ENCODE measurements around the gene CPLANE2.

Gene CPLANE2

DNA sequence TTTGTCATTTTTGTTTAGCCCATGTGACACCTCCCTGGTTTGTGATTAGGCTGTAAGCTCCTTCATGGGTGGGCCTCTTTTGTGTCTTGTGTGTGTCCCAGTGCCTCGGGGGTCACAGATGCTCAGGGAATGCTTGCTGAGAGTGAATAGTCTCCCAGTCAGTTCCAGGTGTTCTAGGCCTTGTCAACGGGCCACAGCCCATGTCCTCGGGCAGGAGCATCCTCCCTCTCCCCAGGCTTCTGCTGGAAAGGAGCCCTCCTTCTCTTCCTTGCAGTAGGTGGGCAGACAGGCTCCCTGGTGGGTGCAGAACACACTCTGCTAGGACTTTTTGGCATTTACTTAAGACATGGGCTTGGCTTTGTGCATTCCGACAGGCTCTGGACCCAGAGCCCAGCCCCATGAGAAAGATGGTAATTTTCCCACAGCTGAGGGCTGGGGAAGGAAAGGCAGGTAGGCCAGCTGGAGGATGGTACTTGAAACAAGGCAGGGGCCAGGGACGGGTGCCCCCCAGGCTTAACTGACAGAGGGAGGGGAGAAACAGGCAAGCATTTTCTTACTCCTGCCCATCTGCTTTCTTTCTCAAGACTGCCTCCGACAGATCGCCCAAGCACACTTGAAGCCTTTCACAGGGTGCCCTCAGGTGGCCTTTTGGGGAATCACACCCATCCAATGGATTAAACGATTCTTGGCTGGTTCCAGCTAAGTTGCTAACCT lies 7.1 kb upstream of the CPLANE2 start:
- peak; percentile 46 to 85 for DNase-seq (ENCODE audit: low spot score in 2 of 2)
- ATAC-seq, result peak; percentile 77
- Mint-ChIP-seq H3K4me1 (peaks cover 10% of the 10 kb centered on the region), H3K4me3 (no peak overlapping the region), H3K27ac (no peak overlapping the region), H3K36me3 (peaks cover 46% of the 10 kb centered on the region), H3K9me3 (no peaks in the 10 kb centered on the region)

DNA sequence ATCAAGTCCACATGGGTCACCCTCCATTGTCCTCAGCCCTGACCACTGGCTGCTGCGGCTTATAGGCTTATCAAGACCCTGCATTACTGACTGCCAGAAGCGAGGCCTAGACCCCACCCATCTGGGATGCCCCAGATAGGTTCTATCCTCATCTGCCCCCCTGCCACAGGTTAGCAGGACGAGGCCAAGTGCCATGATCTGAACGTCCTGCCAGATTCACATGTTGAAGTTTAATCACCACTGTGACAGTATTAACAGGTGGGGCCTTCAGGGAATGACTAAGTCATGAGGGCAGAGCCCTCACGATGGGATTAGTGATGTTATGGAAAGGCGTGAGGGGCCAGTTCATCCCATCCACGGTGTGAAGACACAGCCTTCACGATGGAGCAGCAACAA lies 6.2 kb upstream of the CPLANE2 start:
- H3K4me1 Mint-ChIP-seq, result peaks cover 7% of the 10 kb centered on the region
- H3K27ac Mint-ChIP-seq, result no peak overlapping the region
- H3K36me3 Mint-ChIP-seq, result peaks cover 42% of the 10 kb centered on the region
- H3K4me3 Mint-ChIP-seq, result no peak overlapping the region
- ATAC-seq (no peak), DNase-seq (ENCODE audit: low spot score in 2 of 2) (no peak)
- no peaks in the 10 kb centered on the region for H3K9me3 Mint-ChIP-seq

DNA sequence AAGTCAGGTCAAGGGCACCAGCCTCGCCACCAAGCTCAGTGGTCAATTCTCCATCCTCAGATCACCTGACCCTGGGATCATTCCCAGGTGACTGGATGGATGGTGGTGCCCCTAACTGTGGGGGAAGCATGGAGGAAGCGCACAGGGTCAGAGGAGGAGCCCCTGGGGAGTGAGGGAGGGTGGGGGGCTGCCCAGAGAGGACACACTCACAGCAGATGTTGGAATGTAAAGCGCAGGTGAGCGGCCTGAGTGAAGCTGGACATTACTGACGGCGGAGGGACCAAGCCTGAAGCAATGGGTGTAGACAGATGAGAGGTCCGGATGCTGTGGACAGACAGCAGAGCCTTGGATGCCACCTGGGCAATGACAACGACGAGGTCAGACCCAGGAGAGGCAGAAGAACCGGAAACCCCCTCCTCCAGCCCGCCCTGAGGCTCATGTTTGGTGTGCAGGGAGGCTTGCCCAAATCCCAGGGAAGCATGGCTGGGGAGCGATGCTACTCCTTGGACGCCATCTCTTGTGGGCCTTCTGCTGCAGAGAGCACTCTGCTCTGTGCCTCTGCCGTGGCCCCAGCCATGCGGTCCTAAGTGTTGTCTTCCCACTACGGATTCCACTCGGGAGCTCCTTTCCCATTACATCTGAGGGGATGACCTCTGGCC lies 5.7 kb upstream of the CPLANE2 start:
- ATAC-seq (no peak), DNase-seq (ENCODE audit: low spot score in 2 of 2) (no peak)
- Mint-ChIP-seq H3K4me3 (no peak overlapping the region), H3K27ac (no peak overlapping the region), H3K36me3 (peaks cover 37% of the 10 kb centered on the region), H3K4me1 (peaks cover 10% of the 10 kb centered on the region), H3K9me3 (no peaks in the 10 kb centered on the region)

DNA sequence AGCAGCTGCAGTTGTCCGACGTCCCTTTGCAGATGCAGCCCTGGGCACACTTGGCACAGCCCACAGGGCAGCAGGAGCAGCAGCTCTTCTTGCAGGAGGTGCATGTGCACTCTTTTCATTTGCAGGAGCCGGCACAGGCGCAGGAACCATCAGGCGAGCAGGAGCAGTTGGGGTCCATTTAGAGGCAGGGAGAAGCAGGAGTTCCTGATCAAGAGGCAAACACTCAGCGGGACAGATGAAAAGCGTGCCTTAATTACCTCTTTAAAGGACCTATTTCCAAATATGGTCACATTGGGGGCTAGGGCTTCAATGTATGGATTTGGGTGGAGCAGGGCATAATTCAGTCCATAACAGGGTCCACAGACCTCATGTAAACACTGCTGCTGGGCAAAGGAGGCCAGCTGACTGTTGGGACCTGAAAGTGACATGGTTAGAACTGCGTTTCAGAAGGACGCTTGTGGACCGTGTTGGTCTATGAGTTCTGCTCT lies 4.3 kb upstream of the CPLANE2 start:
- DNase-seq (ENCODE audit: low spot score in 2 of 2) (no peak), ATAC-seq (no peak)
- Mint-ChIP-seq H3K27ac (no peak overlapping the region), H3K4me3 (no peak overlapping the region), H3K9me3 (no peaks in the 10 kb centered on the region), H3K36me3 (peaks cover 33% of the 10 kb centered on the region), H3K4me1 (peaks cover 24% of the 10 kb centered on the region)

DNA sequence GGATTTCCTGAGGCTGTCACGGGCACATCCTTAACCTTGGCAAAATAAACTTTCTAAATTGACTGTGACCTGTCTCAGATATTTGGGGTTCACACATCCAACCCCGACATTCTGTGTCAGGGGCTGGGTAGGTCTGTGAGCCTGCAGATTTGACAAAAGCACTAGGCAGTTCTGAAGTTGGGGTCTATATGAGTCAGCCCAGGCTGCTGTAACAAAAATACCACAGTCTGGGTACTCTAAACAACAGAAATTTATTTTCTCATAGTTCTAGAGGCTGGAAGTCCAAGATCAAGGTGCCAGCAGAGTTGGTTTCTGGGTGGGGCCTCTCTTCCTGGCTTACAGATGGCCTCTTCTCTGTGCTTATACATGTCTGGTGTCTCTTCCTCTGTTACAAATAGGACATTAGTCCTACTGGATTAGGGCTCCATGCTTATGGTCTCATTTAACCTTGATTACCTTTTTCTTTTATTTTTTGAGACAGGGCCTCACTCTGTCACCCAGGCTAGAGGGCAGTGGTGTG lies 3.0 kb upstream of the CPLANE2 start:
- Mint-ChIP-seq H3K36me3 (peaks cover 29% of the 10 kb centered on the region), H3K9me3 (no peaks in the 10 kb centered on the region), H3K4me1 (peaks cover 28% of the 10 kb centered on the region), H3K27ac (no peak overlapping the region), H3K4me3 (no peak overlapping the region)
- ATAC-seq (no peak), DNase-seq (ENCODE audit: low spot score in 2 of 2) (no peak)

DNA sequence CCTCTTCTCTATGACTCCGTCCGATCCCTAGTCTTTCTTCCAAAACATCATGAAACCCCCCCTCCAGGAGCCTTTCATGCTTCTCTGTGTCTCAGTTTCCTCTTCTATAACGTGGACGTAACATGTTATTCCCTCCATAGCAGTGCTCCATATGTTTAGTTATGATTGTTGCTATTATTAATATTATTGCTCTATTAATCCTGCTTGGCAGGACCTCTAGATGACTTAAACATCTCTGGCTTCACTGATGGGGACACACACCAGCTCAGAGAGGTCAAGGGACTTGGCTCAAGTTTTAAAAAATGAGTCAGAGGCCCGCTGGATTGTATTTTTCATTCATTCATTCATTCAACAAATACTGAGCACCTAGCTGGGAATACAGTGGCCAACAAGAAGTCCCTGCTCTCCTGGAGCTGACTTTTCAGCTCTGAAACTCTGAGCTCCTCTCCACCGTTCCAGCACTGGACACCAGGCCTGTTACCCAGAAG lies 404 bp upstream of the CPLANE2 start:
- ATAC-seq (no peak), DNase-seq (ENCODE audit: low spot score in 2 of 2) (no peak)
- H3K4me3 Mint-ChIP-seq, result peak overlapping the region; percentile 83
- H3K9me3 Mint-ChIP-seq, result no peaks in the 10 kb centered on the region
- peaks cover 22% of the 10 kb centered on the region for H3K4me1 Mint-ChIP-seq
- peaks cover 25% of the 10 kb centered on the region for H3K36me3 Mint-ChIP-seq
- H3K27ac Mint-ChIP-seq, result peak overlapping the region; percentile 94

DNA sequence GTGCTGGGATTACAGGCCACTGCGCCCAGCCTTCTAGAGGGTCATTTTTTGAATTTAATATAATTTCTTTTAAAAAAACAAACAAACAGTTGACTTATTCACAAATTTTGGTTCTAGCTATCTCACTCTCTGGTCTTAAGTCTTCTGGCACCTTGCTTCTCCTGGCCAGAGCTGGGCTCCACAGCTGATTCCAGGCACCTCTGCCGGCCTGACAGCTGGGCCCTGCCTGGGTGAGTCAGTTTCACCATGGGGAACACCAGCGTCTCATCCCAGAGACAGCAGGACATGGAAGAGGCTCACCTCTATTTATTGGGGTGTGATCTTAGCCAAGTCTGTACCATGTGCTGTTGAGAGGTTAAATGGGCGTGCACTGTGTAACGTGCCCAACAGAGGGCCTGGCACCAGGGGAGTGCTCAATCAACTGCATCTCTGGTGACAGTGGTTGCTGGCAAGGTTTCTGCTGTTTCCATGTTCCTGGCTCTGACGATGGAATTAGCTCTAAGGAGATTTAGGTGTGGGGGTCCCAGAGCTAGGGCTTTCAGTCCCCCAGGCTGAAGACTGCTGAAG lies 956 bp downstream of the CPLANE2 start:
- ATAC-seq (peak; percentile 69), DNase-seq (ENCODE audit: low spot score in 2 of 2) (no peak)
- Mint-ChIP-seq H3K4me3 (peak overlapping the region; percentile 83), H3K27ac (peak overlapping the region; percentile 94), H3K36me3 (peaks cover 23% of the 10 kb centered on the region), H3K4me1 (peaks cover 22% of the 10 kb centered on the region), H3K9me3 (no peaks in the 10 kb centered on the region)

DNA sequence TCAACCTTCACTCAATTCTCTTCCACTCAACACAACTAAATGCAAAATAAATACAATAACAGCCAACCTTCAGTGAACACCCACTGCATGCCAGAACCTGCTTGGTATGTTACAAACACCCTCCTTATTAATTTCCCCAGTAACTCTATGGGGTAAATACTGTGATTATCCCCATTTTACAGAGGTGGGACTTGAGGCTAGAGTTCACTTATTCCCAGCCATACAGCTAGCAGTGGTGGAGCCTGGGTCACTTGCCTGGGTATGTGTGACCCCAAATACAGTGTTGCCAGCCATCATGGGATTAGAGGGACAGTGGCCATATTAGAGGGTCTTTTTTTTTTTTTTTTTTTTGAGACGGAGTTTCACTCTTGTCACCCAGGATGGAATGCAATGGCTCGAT lies 1.6 kb downstream of the CPLANE2 start:
- peaks cover 22% of the 10 kb centered on the region for H3K4me1 Mint-ChIP-seq
- H3K36me3 Mint-ChIP-seq, result peaks cover 20% of the 10 kb centered on the region
- H3K27ac Mint-ChIP-seq, result no peak overlapping the region
- H3K4me3 Mint-ChIP-seq, result no peak overlapping the region
- H3K9me3 Mint-ChIP-seq, result no peaks in the 10 kb centered on the region
- no peak for DNase-seq (ENCODE audit: low spot score in 2 of 2)
- ATAC-seq, result no peak

DNA sequence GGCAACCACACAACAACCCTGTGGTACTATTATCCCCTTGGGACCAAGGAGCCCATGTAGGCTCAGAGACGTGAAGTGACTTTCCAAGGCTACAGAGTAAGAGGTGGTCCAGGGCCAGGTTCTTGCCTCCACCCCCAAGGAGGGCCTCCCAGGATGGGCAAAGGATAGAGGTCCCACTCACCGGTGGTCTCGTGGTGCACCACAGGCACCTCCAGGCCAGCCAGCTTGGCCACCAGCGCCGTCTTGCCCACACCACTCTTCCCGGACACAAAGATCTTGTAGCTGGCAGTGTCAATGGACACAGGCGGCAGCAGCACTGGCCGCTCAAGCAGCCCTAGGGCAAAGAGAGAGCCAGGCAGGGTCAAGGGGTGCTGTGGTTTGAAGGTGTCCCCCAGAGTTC lies 3.6 kb downstream of the CPLANE2 start:
- no peaks in the 10 kb centered on the region for H3K9me3 Mint-ChIP-seq

DNA sequence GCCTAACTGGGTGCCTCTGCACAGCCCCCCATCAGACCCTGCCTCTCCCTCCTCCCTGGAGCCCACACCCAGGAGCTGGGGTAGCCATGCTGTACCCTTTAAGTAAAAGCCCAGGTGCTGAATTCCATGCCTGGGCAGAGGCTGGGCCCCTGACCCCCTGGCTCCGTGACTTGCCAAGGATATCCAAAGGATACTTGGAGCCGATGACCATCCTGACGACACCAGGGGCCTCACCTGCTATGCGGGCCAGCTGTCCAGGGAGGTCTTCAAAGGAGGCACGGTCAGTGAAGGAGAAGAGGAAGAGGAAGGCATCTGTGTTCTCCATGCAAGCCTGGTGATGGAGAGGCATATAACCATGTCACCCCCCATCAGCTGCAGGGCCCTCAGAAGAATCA lies 4.7 kb downstream of the CPLANE2 start:
- Mint-ChIP-seq H3K27ac (no peak overlapping the region), H3K4me1 (peaks cover 14% of the 10 kb centered on the region)

More for the DNA sequence above, 3.6 kb downstream of the CPLANE2 start:
- no peak overlapping the region for H3K4me3 Mint-ChIP-seq
- ATAC-seq (no peak), DNase-seq (ENCODE audit: low spot score in 2 of 2) (no peak)
- peaks cover 22% of the 10 kb centered on the region for H3K4me1 Mint-ChIP-seq
- H3K36me3 Mint-ChIP-seq, result peaks cover 13% of the 10 kb centered on the region
- no peak overlapping the region for H3K27ac Mint-ChIP-seq

DNA sequence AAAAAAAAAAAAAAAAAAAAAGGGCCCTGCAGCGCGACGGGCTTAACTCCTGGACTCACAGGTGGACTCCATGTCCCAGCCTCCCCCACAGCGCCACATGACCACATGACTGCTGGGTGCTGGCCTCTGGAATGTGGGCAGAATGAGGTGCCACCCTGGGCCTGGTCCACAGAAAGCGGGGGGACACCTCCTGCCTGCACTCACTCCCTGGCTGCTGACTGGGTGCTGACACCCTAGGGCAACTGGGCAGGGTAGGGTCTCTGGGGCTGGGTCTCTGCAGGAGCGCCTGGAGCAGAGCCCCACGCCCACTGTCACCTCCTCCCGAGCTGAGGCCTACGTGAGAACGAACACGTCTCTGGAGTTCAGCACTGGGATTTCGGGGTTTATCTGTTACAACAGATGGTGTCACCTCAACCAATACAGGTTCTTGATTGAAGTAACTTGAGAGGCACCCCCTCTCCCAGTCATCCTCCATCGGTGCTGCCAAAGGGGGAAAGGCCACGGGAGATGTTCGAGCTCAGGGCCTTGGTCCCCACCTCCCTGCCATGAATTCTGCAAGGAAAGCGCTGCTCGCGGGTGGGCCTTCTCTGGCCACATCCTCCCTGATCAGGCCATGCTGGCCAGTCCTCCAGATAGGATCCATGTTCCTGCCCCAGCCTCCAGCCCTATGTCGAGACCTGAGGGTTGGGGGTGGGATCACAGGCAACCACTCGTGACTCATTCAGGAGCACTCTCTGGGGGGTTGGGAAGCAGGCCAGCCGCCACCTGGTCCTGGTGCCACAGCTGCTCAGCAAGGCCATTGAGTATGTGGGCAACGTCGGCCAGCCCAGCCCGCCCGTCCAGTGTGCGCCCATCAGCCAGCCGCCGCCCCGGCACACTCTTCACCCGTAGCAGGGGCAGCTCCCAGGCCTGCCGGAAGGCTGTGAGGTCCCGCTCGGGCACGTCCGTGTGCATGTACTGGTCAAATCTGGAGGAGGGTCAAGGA lies 5.4 kb downstream of the CPLANE2 start:
- no peak overlapping the region for H3K27ac Mint-ChIP-seq
- no peak overlapping the region for H3K4me3 Mint-ChIP-seq
- DNase-seq (ENCODE audit: low spot score in 2 of 2), result no peak
- peaks cover 5% of the 10 kb centered on the region for H3K36me3 Mint-ChIP-seq
- no peaks in the 10 kb centered on the region for H3K9me3 Mint-ChIP-seq
- no peak for ATAC-seq
- H3K4me1 Mint-ChIP-seq, result peaks cover 7% of the 10 kb centered on the region

More for the DNA sequence above, 4.7 kb downstream of the CPLANE2 start:
- H3K4me3 Mint-ChIP-seq, result no peak overlapping the region
- DNase-seq (ENCODE audit: low spot score in 2 of 2) (no peak), ATAC-seq (no peak)
- no peaks in the 10 kb centered on the region for H3K9me3 Mint-ChIP-seq
- peaks cover 11% of the 10 kb centered on the region for H3K36me3 Mint-ChIP-seq

DNA sequence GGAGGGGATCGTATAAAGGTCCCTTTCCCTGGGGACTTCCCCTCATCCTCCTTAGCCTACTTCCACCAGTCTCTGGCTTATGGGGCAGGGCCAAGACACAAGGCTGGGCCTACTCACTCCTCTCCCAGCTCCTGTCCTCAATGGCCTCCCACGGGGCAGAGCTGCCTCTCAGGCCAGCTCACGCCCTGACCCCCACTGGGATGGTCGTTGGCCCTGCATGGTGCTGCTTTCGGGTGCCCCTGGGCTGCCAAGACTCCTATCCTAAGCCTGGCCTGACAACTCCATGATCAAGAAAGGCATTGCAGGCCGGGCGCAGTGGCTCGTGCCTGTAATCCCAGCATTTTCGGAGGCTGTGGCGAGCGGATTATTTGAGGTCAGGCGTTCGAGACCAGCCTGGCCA lies 6.2 kb downstream of the CPLANE2 start:
- Mint-ChIP-seq H3K36me3 (no peaks in the 10 kb centered on the region), H3K4me3 (no peak overlapping the region), H3K9me3 (no peaks in the 10 kb centered on the region), H3K4me1 (no peaks in the 10 kb centered on the region), H3K27ac (no peak overlapping the region)
- DNase-seq (ENCODE audit: low spot score in 2 of 2) (no peak), ATAC-seq (no peak)

DNA sequence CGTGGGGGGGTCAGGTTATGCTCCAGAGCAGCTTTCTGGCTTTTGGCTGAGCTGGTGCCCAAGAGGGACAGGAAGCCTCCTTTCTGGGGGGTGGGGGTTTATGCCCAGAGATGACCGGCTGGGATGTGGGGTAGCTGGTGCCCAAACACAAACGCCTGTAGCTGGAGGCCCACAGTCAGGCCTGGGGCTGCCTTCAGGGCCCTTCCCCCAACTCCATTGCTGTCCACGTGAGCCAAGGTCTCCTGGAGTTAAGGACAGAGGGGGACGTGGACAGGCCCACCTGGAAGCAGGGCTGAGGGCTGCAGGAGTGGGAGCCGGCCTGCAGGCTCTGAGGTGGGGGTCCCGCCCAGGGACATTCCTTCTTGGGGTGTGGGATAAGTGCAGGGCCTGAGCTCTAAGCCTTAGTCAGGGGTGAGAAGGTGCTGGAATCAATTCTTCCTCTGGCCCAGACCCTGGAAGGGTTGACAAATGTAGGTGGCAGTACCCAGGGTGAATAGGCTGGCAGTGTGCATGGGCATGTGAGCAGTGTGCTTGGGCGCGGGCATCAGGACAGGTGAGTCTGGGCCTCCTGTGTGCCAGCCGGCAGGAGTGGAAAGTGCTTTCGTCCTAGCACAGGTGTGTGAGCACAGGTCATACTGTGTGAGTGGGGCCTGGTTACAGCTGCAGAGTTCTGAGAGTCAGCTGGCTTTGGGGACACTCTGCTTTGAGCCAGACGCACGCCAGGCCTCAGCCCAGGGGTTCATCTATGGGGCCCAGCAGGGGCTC lies 6.8 kb downstream of the CPLANE2 start:
- H3K4me3 Mint-ChIP-seq, result no peak overlapping the region
- ATAC-seq (no peak), DNase-seq (ENCODE audit: low spot score in 2 of 2) (no peak)
- no peaks in the 10 kb centered on the region for H3K4me1 Mint-ChIP-seq
- no peak overlapping the region for H3K27ac Mint-ChIP-seq
- no peaks in the 10 kb centered on the region for H3K36me3 Mint-ChIP-seq
- no peaks in the 10 kb centered on the region for H3K9me3 Mint-ChIP-seq

DNA sequence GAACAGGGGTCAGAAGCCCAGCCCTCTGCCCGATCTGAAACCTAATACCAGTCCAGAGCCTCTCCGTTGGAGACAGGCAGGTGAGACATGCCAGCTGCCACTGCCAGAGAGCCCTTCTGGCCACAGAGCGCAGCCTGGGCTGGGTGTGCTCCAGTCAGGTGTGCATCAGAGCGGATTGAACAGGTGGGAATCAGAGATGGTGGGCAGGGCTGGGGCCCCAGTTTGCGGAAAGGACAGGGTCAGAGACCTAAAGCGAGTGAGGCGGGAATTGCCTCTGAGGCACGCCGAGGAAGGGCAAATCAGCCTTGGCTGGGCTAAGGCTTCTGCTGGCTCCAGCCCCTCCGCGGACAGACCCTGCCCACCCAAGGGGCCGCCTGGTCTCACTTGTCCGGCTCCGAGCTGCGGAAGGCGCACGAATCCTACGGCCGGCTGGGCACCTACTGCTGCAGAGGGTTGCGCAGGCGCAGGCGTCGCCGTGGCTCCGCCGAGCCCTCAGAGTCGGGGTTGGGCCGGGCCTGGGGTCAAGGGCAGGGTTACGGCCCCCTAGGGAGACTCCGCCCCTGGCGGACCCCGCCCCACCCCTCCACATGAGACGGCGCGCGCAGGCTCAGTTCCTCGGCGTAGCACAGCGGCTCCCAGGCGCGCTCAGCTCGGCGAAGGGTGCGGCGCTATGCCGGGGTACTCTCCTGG lies 10.3 kb downstream of the CPLANE2 start:
- DNase-seq (ENCODE audit: low spot score in 2 of 2) (no peak), ATAC-seq (peak; percentile 29)
- no peak overlapping the region for H3K4me3 Mint-ChIP-seq
- H3K27ac Mint-ChIP-seq, result no peak overlapping the region
- no peaks in the 10 kb centered on the region for H3K9me3 Mint-ChIP-seq
- no peaks in the 10 kb centered on the region for H3K4me1 Mint-ChIP-seq
- H3K36me3 Mint-ChIP-seq, result no peaks in the 10 kb centered on the region
